H1 (cell line): ENCODE results near the gene CARF. TPM values are rescaled to one million over a fixed set of nuclear protein-coding genes. Genes with fewer than 3 reads are reported as not detected.

ENCODE experiments used
- CTCF ChIA-PET: fragments of 300-600 bp; sonication (Branson Sonifier 250); formaldehyde crosslinking; loops from one replicate; lab custom pipeline; 2021; ENCODE audit not compliant: partially characterized antibody; lab: Charles Lee
- POLR2A ChIA-PET: fragments of 300-600 bp; sonication (Branson Sonifier 250); formaldehyde crosslinking; loops from one replicate; lab custom pipeline; 2021; ENCODE audit warnings: inconsistent platforms; ENCODE audit not compliant: partially characterized antibody; lab: Charles Lee
- DNase-seq, 2 experiments: peaks; one replicate each; pipeline versions ENCODE4 v3.0.0 to v3.0.0-alpha.2; 2010 to 2022; ENCODE audit warnings: low spot score in 2 of 2, low read depth in 1 of 2, mixed read lengths in 1 of 2
- FAIRE-seq: peaks from 2 replicates; lab custom pipeline; 2011; peaks lifted over from hg19 to GRCh38; lab: Jason Lieb, UNC
- H2AFZ ChIP-seq: 2 replicates; pipeline ENCODE4 v1.8.1; 2012; ENCODE audit warnings: low read length, inconsistent platforms
- H2AK5ac ChIP-seq: 2 replicates; pipeline ENCODE4 v1.6.1; 2013; ENCODE audit warnings: low read depth, low read length
- H2BK120ac ChIP-seq: replicated peaks from 2 replicates; pipeline ENCODE3; 2013; ENCODE audit warnings: low read depth, low read length, inconsistent platforms
- H2BK12ac ChIP-seq: 2 replicates; pipeline ENCODE4 v1.6.1; 2013; ENCODE audit warnings: low read depth, low read length
- H2BK15ac ChIP-seq: 2 replicates; pipeline ENCODE4 v1.6.1; 2013; ENCODE audit warnings: low read length
- H2BK20ac ChIP-seq: 2 replicates; pipeline ENCODE4 v1.6.1; 2013; ENCODE audit warnings: low read length
- H2BK5ac ChIP-seq: 2 replicates; pipeline ENCODE4 v1.6.1; 2013; ENCODE audit warnings: low read depth, low read length
- H3K14ac ChIP-seq: 2 replicates; pipeline ENCODE4 v1.6.1; 2013; ENCODE audit warnings: inconsistent platforms; ENCODE audit not compliant: insufficient read length
- H3K18ac ChIP-seq: 2 replicates; pipeline ENCODE4 v1.6.1; 2013; ENCODE audit warnings: low read length; ENCODE audit errors: extremely low read depth
- H3K23ac ChIP-seq: 2 replicates; pipeline ENCODE4 v1.6.1; 2013; ENCODE audit warnings: inconsistent platforms; ENCODE audit not compliant: insufficient read length
- H3K23me2 ChIP-seq: 2 replicates; pipeline ENCODE4 v1.6.1; 2013; ENCODE audit warnings: low read depth, low read length
- H3K27ac ChIP-seq: 2 replicates; pipeline ENCODE4 v1.6.1; 2011; ENCODE audit warnings: low read depth, low read length, inconsistent platforms
- H3K27me3 ChIP-seq, 4 experiments: replicated peaks in 1 of 4; 1 replicate in 1 of 4; 2 replicates in 3 of 4; pipeline versions ENCODE4 v1.6.1 to v1.8.1; 2011 to 2013; ENCODE audit warnings: low read length in 3 of 4, mild to moderate bottlenecking in 3 of 4, inconsistent platforms in 2 of 4, mixed read lengths in 2 of 4, moderate library complexity in 1 of 4; ENCODE audit not compliant: control insufficient read depth in 3 of 4, insufficient read depth in 3 of 4; ENCODE audit errors: extremely low read depth in 1 of 4
- H3K36me3 ChIP-seq, 4 experiments: 2 replicates each; pipeline versions ENCODE4 v1.6.1 to v1.8.1; 2011 to 2013; ENCODE audit warnings: mild to moderate bottlenecking in 4 of 4, low read length in 3 of 4, moderate library complexity in 2 of 4, control low read depth in 1 of 4, inconsistent platforms in 1 of 4; ENCODE audit not compliant: insufficient read depth in 4 of 4, control insufficient read depth in 2 of 4
- H3K4ac ChIP-seq: replicated peaks from 2 replicates; pipeline ENCODE3; 2013; ENCODE audit warnings: low read length, low read depth, mixed read lengths, inconsistent platforms; ENCODE audit not compliant: insufficient read length
- H3K4me1 ChIP-seq, 4 experiments: replicated peaks in 1 of 4; 1 replicate in 1 of 4; 2 replicates in 3 of 4; pipeline versions ENCODE4 v1.6.1 to v1.8.1; 2011 to 2013; ENCODE audit warnings: low read length in 3 of 4, inconsistent platforms in 2 of 4, mixed read lengths in 1 of 4; ENCODE audit not compliant: insufficient read depth in 4 of 4, control insufficient read depth in 3 of 4
- H3K4me2 ChIP-seq, 2 experiments: 2 replicates each; pipeline versions ENCODE4 v1.6.1 to v1.8.1; 2011 to 2013; ENCODE audit warnings: low read depth in 2 of 2, low read length in 2 of 2, control low read depth in 1 of 2, inconsistent platforms in 1 of 2, mild to moderate bottlenecking in 1 of 2; ENCODE audit not compliant: insufficient read depth in 1 of 2
- H3K4me3 ChIP-seq, 4 experiments: fragments of 200-600, 300-600 bp in 1 of 4; sonication (generic), shearing (Covaris generic), sonication (Bioruptor Twin) in 1 of 4; 2 replicates each; pipeline versions ENCODE4 v1.5.1 to v1.8.1; 2011 to 2016; ENCODE audit warnings: low read length in 4 of 4, low read depth in 3 of 4, control low read depth in 2 of 4, inconsistent platforms in 2 of 4, mild to moderate bottlenecking in 2 of 4, mixed read lengths in 1 of 4, moderate library complexity in 1 of 4; ENCODE audit not compliant: insufficient read depth in 2 of 4; ENCODE audit errors: extremely low read depth in 1 of 4
- H3K56ac ChIP-seq: replicated peaks from 2 replicates; pipeline ENCODE3; 2013; ENCODE audit warnings: low read depth, mild to moderate bottlenecking, mixed read lengths, low read length, inconsistent platforms; ENCODE audit not compliant: insufficient read length
- H3K79me1 ChIP-seq: 2 replicates; pipeline ENCODE4 v1.6.1; 2013; ENCODE audit warnings: low read depth, low read length, control low read depth
- H3K79me2 ChIP-seq, 2 experiments: 2 replicates each; pipeline versions ENCODE4 v1.6.1 to v1.8.1; 2012 to 2013; ENCODE audit warnings: low read length in 2 of 2, mild to moderate bottlenecking in 2 of 2, inconsistent platforms in 1 of 2; ENCODE audit not compliant: insufficient read depth in 2 of 2, control insufficient read depth in 1 of 2
- H3K9ac ChIP-seq, 4 experiments: replicated peaks in 1 of 4; 1 replicate in 1 of 4; 2 replicates in 3 of 4; pipeline versions ENCODE4 v1.6.1 to v1.8.1; 2011 to 2013; ENCODE audit warnings: low read depth in 3 of 4, low read length in 3 of 4, control low read depth in 2 of 4, mild to moderate bottlenecking in 2 of 4, moderate library complexity in 2 of 4, inconsistent platforms in 1 of 4; ENCODE audit errors: extremely low read depth in 1 of 4
- H3K9me3 ChIP-seq, 2 experiments: 2 replicates each; pipeline versions ENCODE4 v1.6.1 to v1.8.1; 2012 to 2013; ENCODE audit warnings: mild to moderate bottlenecking in 2 of 2, moderate library complexity in 2 of 2, control low read depth in 1 of 2, inconsistent platforms in 1 of 2, low read depth in 1 of 2, low read length in 1 of 2, mixed read lengths in 1 of 2; ENCODE audit not compliant: insufficient read depth in 2 of 2
- H4K20me1 ChIP-seq, 2 experiments: replicated peaks in 1 of 2; 2 replicates each; pipeline versions ENCODE3 to v1.8.1; 2011 to 2013; ENCODE audit warnings: inconsistent platforms in 2 of 2, low read length in 2 of 2, mild to moderate bottlenecking in 1 of 2; ENCODE audit not compliant: insufficient read depth in 2 of 2, control insufficient read depth in 1 of 2
- H4K5ac ChIP-seq: 2 replicates; pipeline ENCODE4 v1.6.1; 2013; ENCODE audit warnings: low read length, low read depth, mixed read lengths, inconsistent platforms; ENCODE audit not compliant: insufficient read length
- H4K8ac ChIP-seq: 2 replicates; pipeline ENCODE4 v1.8.0; 2013; ENCODE audit warnings: mild to moderate bottlenecking, moderate library complexity, low read length, inconsistent platforms; ENCODE audit not compliant: insufficient read depth; ENCODE audit errors: extremely low read depth
- H4K91ac ChIP-seq: replicated peaks from 2 replicates; pipeline ENCODE3; 2013; ENCODE audit warnings: low read length, mixed read lengths, inconsistent platforms; ENCODE audit not compliant: insufficient read length
- BRCA1 ChIP-seq: IDR thresholded peaks from 2 replicates; pipeline ENCODE4 v1.6.1; 2012; ENCODE audit warnings: low read depth, low read length, improper control_type of control experiment
- CEBPB ChIP-seq: IDR thresholded peaks from 2 replicates; pipeline ENCODE4 v1.6.1; 2012; ENCODE audit warnings: low read depth, low read length
- E2F6 ChIP-seq: IDR thresholded peaks from 2 replicates; pipeline ENCODE4 v1.6.1; 2012; ENCODE audit warnings: inconsistent platforms
- WGBS, 2 experiments: shearing (Covaris generic) in 1 of 2; methylation state at CpG; one replicate each; pipeline versions ENCODE4 v1.1.6 to v1.1.7; 2013 to 2015; ENCODE audit warnings: low lambda C conversion rate in 2 of 2, mixed read lengths in 2 of 2, inconsistent platforms in 1 of 2, low coverage in 1 of 2, missing lambda C conversion rate in 1 of 2; ENCODE audit not compliant: insufficient replicate concordance in 2 of 2, insufficient coverage in 1 of 2, insufficient read length in 1 of 2; ENCODE audit errors: extremely low coverage in 1 of 2, missing lambda C conversion rate in 1 of 2; 5-methylcytosine and 5-hydroxymethylcytosine counted together
- polyA plus RNA-seq, 7 experiments: library from polyadenylated mRNA; depleted of rRNA in 3 of 7; stranded (reverse) in 5 of 7; unstranded in 2 of 7; fragments of >200 nt in 5 of 7; fragments of 200-250 nt in 2 of 7; gene quantifications; 1 replicate in 5 of 7; 2 replicates in 1 of 7; 4 replicates in 1 of 7; pipeline versions ENCODE4 v1.2.1 to v1.2.3, GENCODE V29; 2011 to 2013; ENCODE audit warnings: missing spikeins in 2 of 7, mixed read lengths in 2 of 7
- total RNA-seq: library from RNA; stranded (reverse); fragmentation: NEBNext Ultra II Directional; extraction: Animal tissue kit (Norgen Biotek cat#: 25700); gene quantifications from 2 replicates; pipeline ENCODE4 v1.2.1, GENCODE V29; 2021

CARF gene
- total and polyA plus RNA-seq, 2 of the 8 experiments (the other 6 are each of a cell fraction or from before 2014, with no cell fraction given), result 2.0 to 2.6 TPM

GRCh38 chr2:202982779-202983491, 70.9 kb downstream of the CARF start:
- Histone ChIP-seq H3K23me2 (no peaks in the 10 kb centered on the region), H3K4me3 (no peak overlapping the region), H2BK120ac (no peak overlapping the region), H4K5ac (no peak overlapping the region), H4K20me1 (no peaks in the 10 kb centered on the region), H3K23ac (no peak overlapping the region), H3K4ac (no peak overlapping the region), H3K79me1 (no peaks in the 10 kb centered on the region), H3K4me2 (no peak overlapping the region), H2BK15ac (no peak overlapping the region), H4K91ac (no peak overlapping the region), H3K27ac (no peak overlapping the region), H2BK20ac (no peak overlapping the region), H2BK12ac (no peak overlapping the region), H3K18ac (no peak overlapping the region), H2AFZ (no peak overlapping the region), H3K14ac (no peak overlapping the region), H3K9ac (no peak overlapping the region), H3K56ac (no peak overlapping the region), H3K27me3 (no peaks in the 10 kb centered on the region), H4K8ac (no peak overlapping the region), H2AK5ac (no peak overlapping the region), H3K4me1 (no peaks in the 10 kb centered on the region), H3K9me3 (peaks cover 3 to 5% of the 10 kb centered on the region in 2 experiments; a peak in 3 of 4 replicates), H2BK5ac (no peak overlapping the region), H3K36me3 (peaks cover 0 to 3% (median 0%) of the 10 kb centered on the region in 4 experiments; a peak in 3 of 8 replicates), H3K79me2 (no peaks in the 10 kb centered on the region)
- FAIRE-seq (no peak), DNase-seq (no peak)
- no peak for TF ChIP-seq E2F6
- TF ChIP-seq CEBPB, result 0 out of 2 replicates have a peak, but pooled peaks have one; percentile 18
- TF ChIP-seq BRCA1, result no peak
- 95% methylated on average over 3 of the region's 3 CpGs; no CpG with 5 or more reads in 1 of the 2 experiments for WGBS, 2 experiments
- CTCF ChIA-PET, result no interaction called here
- POLR2A ChIA-PET, result no interaction called here
